Measurements from ENCODE around the gene AARS2.

DNA sequence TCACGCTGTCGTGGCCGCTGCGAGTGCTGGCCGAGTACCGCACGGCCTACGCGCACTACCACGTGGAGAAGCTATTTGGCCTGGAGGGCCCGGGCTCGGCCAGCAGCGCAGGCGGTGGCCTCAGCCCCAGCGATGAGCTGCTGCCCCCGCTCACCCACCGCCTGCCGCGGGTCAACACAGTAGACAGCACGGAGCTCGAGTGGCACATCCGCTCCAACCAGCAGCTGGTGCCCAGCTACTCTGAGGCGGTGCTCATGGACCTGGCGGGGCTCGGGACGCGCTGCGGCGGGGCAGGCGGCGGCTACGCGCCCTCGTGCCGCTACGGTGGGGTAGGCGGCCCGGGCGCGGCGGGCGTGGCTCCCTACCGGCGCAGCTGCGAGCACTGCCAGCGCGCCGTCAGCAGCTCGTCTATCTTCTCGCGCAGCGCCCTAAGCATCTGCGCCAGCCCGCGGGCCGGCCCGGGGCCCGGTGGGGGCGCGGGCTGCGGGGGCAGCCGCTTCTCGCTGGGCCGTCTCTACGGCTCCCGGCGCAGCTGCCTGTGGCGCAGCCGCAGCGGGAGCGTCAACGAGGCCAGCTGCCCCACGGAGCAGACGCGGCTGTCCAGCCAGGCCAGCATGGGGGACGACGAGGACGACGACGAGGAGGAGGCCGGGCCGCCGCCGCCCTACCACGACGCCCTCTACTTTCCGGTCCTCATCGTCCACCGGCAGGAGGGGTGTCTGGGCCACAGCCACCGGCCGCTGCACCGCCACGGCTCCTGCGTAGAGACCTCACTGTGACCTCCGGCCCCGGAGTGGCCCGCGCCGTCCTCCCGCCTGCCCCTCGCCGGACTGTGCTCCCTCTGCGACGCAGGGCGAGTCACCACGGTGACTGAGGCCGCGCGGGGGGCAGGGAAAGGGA lies 37.1 kb downstream of the AARS2 start:
- TF ChIP-seq, protein P1, sequence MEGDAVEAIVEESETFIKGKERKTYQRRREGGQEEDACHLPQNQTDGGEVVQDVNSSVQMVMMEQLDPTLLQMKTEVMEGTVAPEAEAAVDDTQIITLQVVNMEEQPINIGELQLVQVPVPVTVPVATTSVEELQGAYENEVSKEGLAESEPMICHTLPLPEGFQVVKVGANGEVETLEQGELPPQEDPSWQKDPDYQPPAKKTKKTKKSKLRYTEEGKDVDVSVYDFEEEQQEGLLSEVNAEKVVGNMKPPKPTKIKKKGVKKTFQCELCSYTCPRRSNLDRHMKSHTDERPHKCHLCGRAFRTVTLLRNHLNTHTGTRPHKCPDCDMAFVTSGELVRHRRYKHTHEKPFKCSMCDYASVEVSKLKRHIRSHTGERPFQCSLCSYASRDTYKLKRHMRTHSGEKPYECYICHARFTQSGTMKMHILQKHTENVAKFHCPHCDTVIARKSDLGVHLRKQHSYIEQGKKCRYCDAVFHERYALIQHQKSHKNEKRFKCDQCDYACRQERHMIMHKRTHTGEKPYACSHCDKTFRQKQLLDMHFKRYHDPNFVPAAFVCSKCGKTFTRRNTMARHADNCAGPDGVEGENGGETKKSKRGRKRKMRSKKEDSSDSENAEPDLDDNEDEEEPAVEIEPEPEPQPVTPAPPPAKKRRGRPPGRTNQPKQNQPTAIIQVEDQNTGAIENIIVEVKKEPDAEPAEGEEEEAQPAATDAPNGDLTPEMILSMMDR (IDR thresholded peaks at IDR 0.05): no peak
- no peak for TF ChIP-seq EP300 (IDR thresholded peaks at IDR 0.05)
- no peak for TF ChIP-seq POLR2A (IDR thresholded peaks at IDR 0.05; ENCODE audit: low read depth)
